Fibroblast of lung (primary cell): ENCODE results near the gene RER1. TPM values are rescaled to one million over a fixed set of nuclear protein-coding genes. Genes with fewer than 3 reads are reported as not detected.

Experiments
- DNase-seq, 2 donors: peaks; one replicate each; pipeline versions ENCODE4 v3.0.0 to v3.0.0-alpha.2; 2010; ENCODE audit warnings: low read depth in 2 of 2
- H2AFZ ChIP-seq: 2 replicates; pipeline ENCODE4 v1.5.1; 2012; ENCODE audit warnings: low read length, control low read depth, inconsistent platforms
- H3K27ac ChIP-seq: 2 replicates; pipeline ENCODE4 v1.5.1; 2011; ENCODE audit warnings: low read length, control low read depth; ENCODE audit not compliant: insufficient read depth
- H3K27me3 ChIP-seq: 2 replicates; pipeline ENCODE4 v1.5.1; 2011; ENCODE audit warnings: mild to moderate bottlenecking, low read length; ENCODE audit not compliant: control insufficient read depth, insufficient read depth
- H3K36me3 ChIP-seq: 2 replicates; pipeline ENCODE4 v1.5.1; 2011; ENCODE audit warnings: low read length; ENCODE audit not compliant: control insufficient read depth, insufficient read depth
- H3K4me1 ChIP-seq: 2 replicates; pipeline ENCODE4 v1.5.1; 2011; ENCODE audit warnings: low read length; ENCODE audit not compliant: control insufficient read depth, insufficient read depth; ENCODE audit errors: extremely low read depth
- H3K4me2 ChIP-seq: 2 replicates; pipeline ENCODE4 v1.5.1; 2011; ENCODE audit warnings: low read length, control low read depth; ENCODE audit not compliant: insufficient read depth; ENCODE audit errors: extremely low read depth
- H3K4me3 ChIP-seq, 4 experiments: fragments of 200-600 bp in 1 of 4; sonication (generic) in 1 of 4; replicated peaks in 1 of 4; 2 replicates each; pipeline ENCODE4 v1.5.1; 2011 to 2016; ENCODE audit warnings: low read length in 4 of 4, low read depth in 3 of 4, mild to moderate bottlenecking in 3 of 4, control low read depth in 2 of 4, inconsistent platforms in 1 of 4, mixed read lengths in 1 of 4; ENCODE audit not compliant: insufficient read depth in 1 of 4; ENCODE audit errors: control extremely low read depth in 1 of 4
- H3K79me2 ChIP-seq: 2 replicates; pipeline ENCODE4 v1.5.1; 2012; ENCODE audit warnings: mild to moderate bottlenecking, low read length, inconsistent platforms; ENCODE audit not compliant: control insufficient read depth, insufficient read depth
- H3K9ac ChIP-seq: 2 replicates; pipeline ENCODE4 v1.5.1; 2011; ENCODE audit warnings: mild to moderate bottlenecking, low read length, control low read depth; ENCODE audit not compliant: insufficient read depth
- H3K9me3 ChIP-seq: 2 replicates; pipeline ENCODE4 v1.5.1; 2012; ENCODE audit warnings: low read depth, low read length; ENCODE audit not compliant: control insufficient read depth, insufficient read depth
- H4K20me1 ChIP-seq: 2 replicates; pipeline ENCODE4 v1.5.1; 2011; ENCODE audit warnings: low read length; ENCODE audit not compliant: control insufficient read depth, insufficient read depth; ENCODE audit errors: extremely low read depth
- EZH2 ChIP-seq: IDR thresholded peaks from 2 replicates; pipeline ENCODE4 v1.5.1; 2012; ENCODE audit warnings: low read length, control low read depth, mild to moderate bottlenecking; ENCODE audit errors: missing control alignments
- polyA plus RNA-seq, 2 donors: library from polyadenylated mRNA; depleted of rRNA in 1 of 2; stranded (reverse) in 1 of 2; unstranded in 1 of 2; fragments of >200 nt; gene quantifications; 2 replicates each; pipeline ENCODE4 v1.2.1, GENCODE V29; 2011 to 2012; ENCODE audit warnings: missing spikeins in 1 of 2
- total RNA-seq: library from RNA; depleted of rRNA; stranded (reverse); fragments of >200 nt; gene quantifications from 2 replicates; pipeline ENCODE4 v1.2.1, GENCODE V29; 2014
- TF ChIP-seq, protein P1 (sequence below), 2 donors: IDR thresholded peaks in 1 of 2; conservative IDR thresholded peaks in 1 of 2; 1 replicate in 1 of 2; 2 replicates in 1 of 2; pipeline ENCODE4 v1.5.1; 2011 to 2012; ENCODE audit warnings: low read length in 2 of 2, control low read depth in 1 of 2, inconsistent platforms in 1 of 2, low read depth in 1 of 2, mild to moderate bottlenecking in 1 of 2

Gene RER1
- total and polyA plus RNA-seq, 2 donors (not counting 1 experiment from before 2014, with no cell fraction given) = 76.1 to 271 TPM

DNA sequence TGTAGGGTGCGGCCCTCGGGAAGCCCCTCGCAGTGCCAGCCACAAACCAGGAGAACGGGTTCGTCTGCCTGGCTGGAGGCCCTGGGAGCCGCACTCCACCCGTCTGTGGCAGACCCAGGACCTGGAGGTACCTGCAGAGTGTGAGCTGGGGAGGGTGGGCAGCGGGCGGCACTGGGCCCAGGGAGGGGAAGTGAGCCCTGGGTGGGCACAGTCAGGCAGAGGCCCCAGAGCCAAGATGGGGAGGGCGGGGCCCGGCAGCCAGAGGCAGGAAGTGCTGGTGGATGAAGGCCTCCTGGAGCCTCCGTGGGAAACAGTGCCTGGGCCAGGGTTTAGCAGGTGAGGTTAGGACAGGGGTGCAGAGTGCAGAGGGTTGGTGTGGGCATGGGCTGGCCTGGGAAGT is 24.8 kb downstream of the RER1 start:
- H3K36me3 ChIP-seq = no peaks in the 10 kb centered on the region
- peaks cover 5% of the 10 kb centered on the region for H3K4me1 ChIP-seq
- H2AFZ ChIP-seq = no peak overlapping the region
- no peak overlapping the region for H3K4me3 ChIP-seq
- peaks cover 5% of the 10 kb centered on the region for H3K79me2 ChIP-seq
- no peak overlapping the region for H3K4me2 ChIP-seq
- no peak overlapping the region for H3K9ac ChIP-seq
- no peak overlapping the region for H3K27ac ChIP-seq
- no peaks in the 10 kb centered on the region for H4K20me1 ChIP-seq
- no peak for DNase-seq
- no peak for TF ChIP-seq EZH2
- TF ChIP-seq, protein P1, sequence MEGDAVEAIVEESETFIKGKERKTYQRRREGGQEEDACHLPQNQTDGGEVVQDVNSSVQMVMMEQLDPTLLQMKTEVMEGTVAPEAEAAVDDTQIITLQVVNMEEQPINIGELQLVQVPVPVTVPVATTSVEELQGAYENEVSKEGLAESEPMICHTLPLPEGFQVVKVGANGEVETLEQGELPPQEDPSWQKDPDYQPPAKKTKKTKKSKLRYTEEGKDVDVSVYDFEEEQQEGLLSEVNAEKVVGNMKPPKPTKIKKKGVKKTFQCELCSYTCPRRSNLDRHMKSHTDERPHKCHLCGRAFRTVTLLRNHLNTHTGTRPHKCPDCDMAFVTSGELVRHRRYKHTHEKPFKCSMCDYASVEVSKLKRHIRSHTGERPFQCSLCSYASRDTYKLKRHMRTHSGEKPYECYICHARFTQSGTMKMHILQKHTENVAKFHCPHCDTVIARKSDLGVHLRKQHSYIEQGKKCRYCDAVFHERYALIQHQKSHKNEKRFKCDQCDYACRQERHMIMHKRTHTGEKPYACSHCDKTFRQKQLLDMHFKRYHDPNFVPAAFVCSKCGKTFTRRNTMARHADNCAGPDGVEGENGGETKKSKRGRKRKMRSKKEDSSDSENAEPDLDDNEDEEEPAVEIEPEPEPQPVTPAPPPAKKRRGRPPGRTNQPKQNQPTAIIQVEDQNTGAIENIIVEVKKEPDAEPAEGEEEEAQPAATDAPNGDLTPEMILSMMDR (conservative IDR thresholded peaks at IDR 0.05 in 1 of 2, IDR thresholded peaks at IDR 0.05 in 1 of 2; ENCODE audit: low read depth in 1 of 2, low read length in 2 of 2) = no peak
- H3K27me3 ChIP-seq = no peaks in the 10 kb centered on the region
- H3K9me3 ChIP-seq = no peaks in the 10 kb centered on the region

DNA sequence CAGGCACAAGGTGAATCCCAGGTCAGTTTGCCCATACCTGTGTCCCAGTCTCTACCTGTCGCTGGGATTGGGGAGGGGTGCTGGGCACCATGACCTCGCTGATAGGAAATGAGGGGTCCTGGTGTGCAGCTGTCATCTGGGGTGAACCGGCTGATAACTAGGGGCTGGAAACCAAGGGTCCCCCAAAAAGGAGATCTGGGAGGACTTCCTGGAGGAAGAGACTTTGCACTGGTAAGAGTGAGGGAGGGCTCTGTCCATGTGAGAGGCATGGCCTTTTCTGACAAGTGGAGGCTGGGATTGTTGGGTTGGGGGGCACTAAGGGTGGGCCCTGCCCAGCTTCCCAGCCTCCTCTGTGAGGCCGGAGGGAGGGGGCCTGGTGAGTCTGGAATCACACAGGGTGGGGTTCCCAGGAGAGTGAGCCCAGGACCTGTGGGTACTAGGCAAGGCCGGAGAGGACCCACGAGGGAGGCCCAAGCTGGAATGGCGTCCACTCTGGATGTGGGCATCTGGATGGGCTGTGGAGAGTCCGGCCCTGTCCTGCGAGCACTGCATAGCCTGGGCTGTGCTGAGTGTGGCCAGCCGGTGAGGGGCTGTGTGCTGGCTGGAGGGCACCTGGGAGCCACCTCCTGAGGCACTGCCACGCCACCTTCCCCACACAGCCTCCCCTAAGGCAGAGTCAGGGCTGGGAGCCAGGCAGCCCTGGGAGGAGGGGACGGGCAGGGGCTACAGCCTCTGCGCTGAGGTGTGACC is 25.6 kb downstream of the RER1 start:
- Histone ChIP-seq H3K4me2 (no peak overlapping the region), H3K27me3 (no peaks in the 10 kb centered on the region), H3K4me1 (peaks cover 2% of the 10 kb centered on the region), H3K79me2 (no peaks in the 10 kb centered on the region), H2AFZ (no peak overlapping the region), H3K9me3 (no peaks in the 10 kb centered on the region), H3K36me3 (no peaks in the 10 kb centered on the region), H3K27ac (no peak overlapping the region), H3K9ac (no peak overlapping the region), H4K20me1 (no peaks in the 10 kb centered on the region), H3K4me3 (no peak overlapping the region)
- no peak for DNase-seq
- TF ChIP-seq EZH2 = no peak
- TF ChIP-seq, protein P1 (conservative IDR thresholded peaks at IDR 0.05 in 1 of 2, IDR thresholded peaks at IDR 0.05 in 1 of 2; ENCODE audit: low read depth in 1 of 2, low read length in 2 of 2) = no peak

DNA sequence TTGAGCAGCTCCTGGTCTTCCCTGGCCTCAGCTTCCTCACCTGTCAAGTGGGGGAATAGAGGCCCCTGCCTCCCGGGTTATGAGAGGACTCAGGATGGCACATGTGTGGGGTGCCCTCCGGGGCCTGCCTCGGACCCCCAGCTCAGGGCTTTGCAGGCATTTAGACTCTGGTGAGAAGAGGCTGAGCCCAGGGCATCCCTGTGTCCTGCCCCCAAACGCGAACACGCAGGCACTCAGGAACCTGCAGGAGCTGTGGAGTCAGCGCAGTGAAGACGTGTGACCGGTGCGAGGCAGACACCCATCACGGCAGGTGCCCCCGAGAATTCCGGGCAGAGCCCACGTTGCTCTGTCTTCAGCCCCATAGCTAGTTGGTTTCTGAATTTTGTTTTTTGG is 26.2 kb downstream of the RER1 start:
- Histone ChIP-seq H3K9me3 (no peaks in the 10 kb centered on the region), H3K36me3 (no peaks in the 10 kb centered on the region), H3K4me2 (no peak overlapping the region), H3K27ac (no peak overlapping the region), H3K27me3 (no peaks in the 10 kb centered on the region), H3K79me2 (no peaks in the 10 kb centered on the region), H3K4me3 (no peak overlapping the region), H4K20me1 (no peaks in the 10 kb centered on the region), H3K4me1 (peaks cover 2% of the 10 kb centered on the region), H3K9ac (no peak overlapping the region), H2AFZ (no peak overlapping the region)
- TF ChIP-seq EZH2 = no peak
- TF ChIP-seq, protein P1 (conservative IDR thresholded peaks at IDR 0.05 in 1 of 2, IDR thresholded peaks at IDR 0.05 in 1 of 2; ENCODE audit: low read depth in 1 of 2, low read length in 2 of 2) = no peak
- DNase-seq = no peak
